Measurements from ENCODE around the gene PTPRD.

The PTPRD gene

GRCh38 chr9:8356406-8356805 is 2256.4 kb downstream of the PTPRD start:
- ChIA-PET CTCF (no interaction called here), POLR2A (no interaction called here)
- no peak overlapping the region for H3K4me3 ChIP-seq (ENCODE audit: low read depth, low read length)
- DNase-seq (ENCODE audit: low read depth, low spot score) = no peak
- no peak for TF ChIP-seq CTCF (IDR thresholded peaks at IDR 0.05; ENCODE audit: insufficient read depth, low read length, missing control alignments)

- CTCF ChIA-PET = no interaction called here
- no peak overlapping the region for H3K4me3 ChIP-seq (ENCODE audit: low read depth, low read length)
- no peak for TF ChIP-seq CTCF (IDR thresholded peaks at IDR 0.05; ENCODE audit: insufficient read depth, low read length, missing control alignments)
- POLR2A ChIA-PET = no interaction called here
- DNase-seq (ENCODE audit: low read depth, low spot score) = no peak
Observed at GRCh38 chr9:8351436-8351835, 2261.4 kb downstream of the PTPRD start.

GRCh38 chr9:8349901-8350300 is 2262.9 kb downstream of the PTPRD start:
- TF ChIP-seq CTCF (IDR thresholded peaks at IDR 0.05; ENCODE audit: insufficient read depth, low read length, missing control alignments) = no peak
- POLR2A ChIA-PET = no interaction called here
- no peak for DNase-seq (ENCODE audit: low read depth, low spot score)
- no peak overlapping the region for H3K4me3 ChIP-seq (ENCODE audit: low read depth, low read length)
- CTCF ChIA-PET = interaction anchor here (0.5 kb wide), 1 partner anchor 41 kb away, joined by 3 read pairs; no protein-coding TSS in a partner anchor

- no peak for DNase-seq (ENCODE audit: low read depth, low spot score)
- H3K4me3 ChIP-seq (ENCODE audit: low read depth, low read length) = no peak overlapping the region
- POLR2A ChIA-PET = no interaction called here
- CTCF ChIA-PET = no interaction called here
- no peak for TF ChIP-seq CTCF (IDR thresholded peaks at IDR 0.05; ENCODE audit: insufficient read depth, low read length, missing control alignments)
Observed at GRCh38 chr9:8349376-8349775, 2263.4 kb downstream of the PTPRD start.

GRCh38 chr9:8348756-8349155 is 2264.0 kb downstream of the PTPRD start:
- CTCF ChIA-PET = no interaction called here

GRCh38 chr9:8346296-8346695 is 2266.5 kb downstream of the PTPRD start:
- no peak for TF ChIP-seq CTCF (IDR thresholded peaks at IDR 0.05; ENCODE audit: insufficient read depth, low read length, missing control alignments)
- CTCF ChIA-PET = no interaction called here
- POLR2A ChIA-PET = no interaction called here

More at GRCh38 chr9:8348756-8349155, 2264.0 kb downstream of the PTPRD start:
- POLR2A ChIA-PET = no interaction called here
- H3K4me3 ChIP-seq (ENCODE audit: low read depth, low read length) = no peak overlapping the region
- no peak for TF ChIP-seq CTCF (IDR thresholded peaks at IDR 0.05; ENCODE audit: insufficient read depth, low read length, missing control alignments)
- DNase-seq (ENCODE audit: low read depth, low spot score) = no peak

More at GRCh38 chr9:8346296-8346695, 2266.5 kb downstream of the PTPRD start:
- no peak for DNase-seq (ENCODE audit: low read depth, low spot score)
- H3K4me3 ChIP-seq (ENCODE audit: low read depth, low read length) = no peak overlapping the region

All from AG04449 (cell line).